ENCODE measurements around the gene ANAPC1.
"Not testable (repeated sequence)": the region's sequence is repeated elsewhere in the genome, so short reads cannot be mapped to it uniquely, and the experiment has no call there.

ANAPC1 gene

DNA sequence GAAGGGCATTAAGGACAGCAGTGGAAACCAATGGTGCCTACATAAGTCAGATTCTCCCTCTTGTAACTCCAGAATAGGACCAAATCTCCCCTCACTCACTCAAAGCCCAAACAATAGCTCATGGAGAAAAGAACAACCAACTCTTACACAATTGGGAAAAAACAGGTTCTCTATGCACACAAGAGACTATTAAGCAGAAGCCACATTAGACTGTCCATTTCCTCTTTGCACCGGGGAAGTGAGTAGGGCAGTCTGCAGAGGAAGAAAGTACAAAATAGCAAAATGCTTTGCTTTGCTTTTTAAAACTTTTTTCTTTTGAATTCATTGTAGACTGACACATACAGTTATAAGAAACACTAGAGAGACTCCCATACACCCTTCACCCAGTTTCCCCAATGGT is 133.4 kb downstream of the ANAPC1 start:
- H3K9me3 Mint-ChIP-seq, ATAC-seq: not testable (repeated sequence)

DNA sequence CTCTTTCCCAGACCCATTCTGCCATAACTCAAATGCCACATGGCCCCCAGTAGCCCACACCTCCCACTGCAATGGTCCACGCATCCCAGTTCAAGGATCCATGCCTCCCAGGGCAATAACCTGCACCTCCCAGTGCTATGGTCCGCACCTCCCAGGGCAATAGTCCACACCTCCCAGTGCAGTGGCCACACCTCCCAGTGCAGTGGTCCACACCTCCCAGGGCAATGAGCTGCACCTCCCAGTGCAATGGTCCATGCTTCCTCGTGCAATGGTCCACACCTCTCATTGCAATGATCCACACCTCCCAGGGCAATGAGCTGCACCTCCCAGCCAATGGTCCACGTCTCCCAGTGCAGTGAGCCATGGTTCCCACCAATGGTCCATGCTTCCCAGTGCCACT is 135.6 kb downstream of the ANAPC1 start:
- not testable (repeated sequence) for H3K9me3 Mint-ChIP-seq; DNase-seq; H3K27me3 Mint-ChIP-seq; H3K27ac Mint-ChIP-seq; H3K4me1 Mint-ChIP-seq; ATAC-seq; H3K4me3 Mint-ChIP-seq; H3K36me3 Mint-ChIP-seq (ENCODE audit: low read depth)

More for the DNA sequence above, 133.4 kb downstream of the ANAPC1 start:
- not testable (repeated sequence) for DNase-seq; H3K27me3 Mint-ChIP-seq; H3K27ac Mint-ChIP-seq; H3K4me3 Mint-ChIP-seq; H3K4me1 Mint-ChIP-seq; H3K36me3 Mint-ChIP-seq (ENCODE audit: low read depth)

DNA sequence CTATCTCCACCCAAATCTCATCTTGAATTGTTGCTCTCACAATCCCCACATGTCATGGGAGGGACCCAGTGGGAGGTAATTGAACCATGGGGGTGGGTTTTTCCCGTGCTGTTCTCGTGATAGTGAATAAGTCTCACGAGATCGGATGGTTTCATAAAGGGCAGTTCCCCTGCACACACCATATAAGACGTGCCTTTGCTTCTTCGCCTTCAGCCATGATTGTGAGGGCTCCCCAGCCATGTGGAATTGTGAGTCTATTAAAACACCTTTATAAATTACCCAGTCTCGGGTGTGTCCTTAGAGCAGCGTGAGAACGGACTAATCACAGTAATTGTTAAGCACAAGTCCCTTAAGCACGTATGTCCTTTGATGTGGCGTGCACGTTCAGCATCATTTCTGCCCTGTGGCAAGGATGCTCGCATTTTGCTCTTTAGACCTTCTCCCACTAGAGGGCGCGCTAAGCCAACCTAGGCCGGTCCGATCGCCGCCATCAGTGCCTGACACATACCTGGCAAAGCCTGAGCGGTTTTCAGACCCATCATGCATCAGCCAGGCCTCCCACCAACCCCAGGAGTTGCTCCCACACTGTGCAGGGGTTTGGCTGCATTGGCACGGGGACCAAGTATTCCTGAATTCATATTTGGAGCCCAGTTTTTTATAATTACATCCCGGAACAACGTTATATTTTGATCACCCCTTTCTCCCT is 136.4 kb downstream of the ANAPC1 start:
- not testable (repeated sequence) for H3K4me3 Mint-ChIP-seq; H3K27me3 Mint-ChIP-seq; H3K4me1 Mint-ChIP-seq; H3K9me3 Mint-ChIP-seq; H3K27ac Mint-ChIP-seq; H3K36me3 Mint-ChIP-seq (ENCODE audit: low read depth)
- ATAC-seq (peak; percentile 93), DNase-seq (peak; percentile 76)

DNA sequence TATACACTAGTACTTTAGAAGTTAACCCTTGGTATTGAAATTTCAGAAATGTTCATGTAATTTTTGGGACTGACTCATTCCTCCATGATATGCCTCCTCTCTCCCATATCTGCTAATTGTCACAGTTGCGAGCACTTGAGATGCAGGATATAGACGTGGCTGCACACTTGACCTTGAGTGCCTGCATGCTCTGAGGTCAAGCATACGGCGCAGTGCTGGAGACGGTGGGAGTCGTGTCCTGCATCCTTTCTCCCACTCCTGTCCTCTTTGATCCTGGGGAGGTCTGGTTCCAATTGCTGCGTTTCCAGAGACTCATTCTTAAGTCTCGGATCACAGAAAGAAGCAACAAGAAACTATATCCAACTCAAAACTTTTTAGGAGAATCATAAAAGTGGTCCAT is 139.2 kb downstream of the ANAPC1 start:
- H3K9me3 Mint-ChIP-seq; H3K36me3 Mint-ChIP-seq (ENCODE audit: low read depth); H3K27ac Mint-ChIP-seq; H3K4me3 Mint-ChIP-seq; H3K27me3 Mint-ChIP-seq; ATAC-seq; DNase-seq; H3K4me1 Mint-ChIP-seq: not testable (repeated sequence)

DNA sequence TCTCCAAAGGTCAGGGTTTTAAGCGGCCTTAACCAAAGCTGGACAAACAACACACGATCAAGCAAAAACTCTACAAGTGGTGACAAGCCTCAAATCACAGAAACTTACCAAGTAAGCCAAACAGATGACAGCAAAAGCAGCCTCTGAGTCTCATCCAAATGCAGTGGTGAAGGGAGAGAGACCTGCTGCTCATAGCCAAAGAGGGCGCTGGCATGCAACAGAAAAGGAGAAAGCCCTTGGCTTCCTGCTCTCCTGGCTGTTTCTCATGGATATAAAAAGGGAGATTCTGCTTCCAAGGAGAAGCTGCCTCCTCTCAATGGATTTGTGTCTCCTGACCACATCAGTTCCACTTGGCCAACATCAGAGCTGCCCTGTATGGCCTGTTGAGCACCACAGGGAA is 142.5 kb downstream of the ANAPC1 start:
- not testable (repeated sequence) for DNase-seq; H3K27me3 Mint-ChIP-seq; ATAC-seq; H3K9me3 Mint-ChIP-seq; H3K36me3 Mint-ChIP-seq (ENCODE audit: low read depth); H3K27ac Mint-ChIP-seq; H3K4me3 Mint-ChIP-seq; H3K4me1 Mint-ChIP-seq

DNA sequence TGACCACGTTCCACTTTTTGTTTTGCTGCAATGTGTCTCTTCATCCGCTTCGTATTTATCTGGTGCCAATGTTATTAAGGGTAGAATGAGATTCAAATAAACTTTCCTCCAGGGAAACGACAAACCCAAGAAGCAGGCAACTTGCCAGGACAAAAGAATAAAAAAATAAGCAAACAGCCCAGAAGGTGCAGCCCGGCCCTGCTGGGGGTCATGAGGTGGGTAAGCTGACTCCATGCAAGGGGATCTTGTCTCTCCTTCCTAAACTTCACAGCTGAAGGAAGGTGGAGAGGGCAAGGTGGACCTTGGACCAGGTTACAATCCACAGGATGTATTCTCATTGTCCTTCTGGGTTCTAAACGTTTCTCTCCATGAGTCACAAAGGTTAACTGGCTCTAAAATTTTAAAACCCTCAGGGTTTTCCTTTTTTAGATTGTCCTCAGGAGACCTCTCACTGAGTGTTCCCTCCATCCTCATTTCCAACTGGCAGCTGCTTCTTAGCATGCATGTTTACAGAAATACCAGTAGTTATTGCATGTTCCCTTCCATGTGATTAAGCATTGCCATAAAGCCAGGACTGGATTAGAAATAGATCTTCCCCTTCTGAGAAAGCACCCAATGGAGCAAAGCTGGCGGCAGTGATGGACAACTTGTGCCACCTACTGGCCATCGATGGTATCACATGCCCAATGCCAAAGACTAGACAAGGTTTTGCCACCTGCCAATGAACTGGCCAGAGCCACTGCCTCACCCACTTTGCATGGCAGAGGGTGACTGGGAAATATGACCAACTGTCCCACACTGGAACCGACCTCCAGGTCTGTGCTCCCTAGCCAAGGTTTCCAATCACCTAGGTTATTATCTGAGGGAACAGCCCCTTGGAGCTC is 147.9 kb downstream of the ANAPC1 start:
- H3K36me3 Mint-ChIP-seq (ENCODE audit: low read depth); H3K4me3 Mint-ChIP-seq; H3K27ac Mint-ChIP-seq; DNase-seq; H3K9me3 Mint-ChIP-seq; H3K4me1 Mint-ChIP-seq; H3K27me3 Mint-ChIP-seq: not testable (repeated sequence)
- ATAC-seq, result peak; percentile 75

DNA sequence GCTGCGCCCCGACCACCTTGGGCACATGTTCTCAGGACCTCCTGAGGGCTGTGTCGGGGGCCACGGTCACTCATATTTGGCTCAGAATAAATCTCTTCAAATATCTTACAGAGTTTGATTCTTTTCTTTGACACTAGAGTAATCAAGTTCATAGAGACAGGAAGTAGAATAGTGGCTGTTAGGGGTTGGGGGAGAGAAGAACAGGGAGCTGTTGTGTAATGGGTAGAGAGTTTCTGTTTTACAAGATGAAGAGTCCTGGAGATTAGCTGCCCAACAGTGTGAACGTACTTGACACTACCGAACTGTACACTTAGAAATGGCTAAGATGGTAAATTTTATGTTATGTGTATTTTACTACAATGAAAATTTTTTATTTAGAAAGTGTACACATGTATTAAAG is 148.6 kb downstream of the ANAPC1 start:
- H3K9me3 Mint-ChIP-seq; H3K36me3 Mint-ChIP-seq (ENCODE audit: low read depth); H3K27me3 Mint-ChIP-seq; H3K4me3 Mint-ChIP-seq; DNase-seq; H3K4me1 Mint-ChIP-seq; ATAC-seq; H3K27ac Mint-ChIP-seq: not testable (repeated sequence)

DNA sequence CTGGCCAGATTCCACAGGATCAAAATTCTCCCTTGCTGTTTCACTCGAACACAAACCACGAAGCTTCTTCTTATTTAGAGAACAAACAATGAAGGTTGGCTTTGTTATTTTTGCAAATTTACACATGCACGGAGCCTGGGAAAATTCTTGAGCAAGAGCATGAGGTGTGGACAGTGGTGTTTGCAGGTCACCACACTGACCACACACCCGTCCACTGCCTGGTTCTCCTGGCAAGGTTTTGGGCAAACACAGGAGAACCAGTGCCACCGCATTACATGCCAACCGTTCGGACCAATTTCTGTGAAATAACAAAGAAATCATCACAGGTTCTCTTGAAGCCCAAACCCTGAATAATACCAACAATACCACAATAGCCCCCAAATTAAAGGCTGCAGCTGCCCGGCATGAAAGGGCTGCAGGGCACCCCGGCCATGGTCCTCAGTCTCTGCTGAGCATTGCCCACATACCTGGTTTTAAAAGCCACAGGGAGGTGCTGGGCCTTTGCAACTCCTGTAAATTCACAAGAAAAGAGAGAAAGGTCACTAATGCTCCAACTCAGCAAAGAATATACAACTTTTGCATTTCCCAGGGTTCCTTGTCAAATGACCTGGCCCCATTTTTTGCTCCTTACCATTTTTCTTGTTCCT is 154.1 kb downstream of the ANAPC1 start:
- H3K4me3 Mint-ChIP-seq; ATAC-seq; H3K27ac Mint-ChIP-seq; H3K36me3 Mint-ChIP-seq (ENCODE audit: low read depth); H3K27me3 Mint-ChIP-seq; H3K4me1 Mint-ChIP-seq; H3K9me3 Mint-ChIP-seq; DNase-seq: not testable (repeated sequence)

DNA sequence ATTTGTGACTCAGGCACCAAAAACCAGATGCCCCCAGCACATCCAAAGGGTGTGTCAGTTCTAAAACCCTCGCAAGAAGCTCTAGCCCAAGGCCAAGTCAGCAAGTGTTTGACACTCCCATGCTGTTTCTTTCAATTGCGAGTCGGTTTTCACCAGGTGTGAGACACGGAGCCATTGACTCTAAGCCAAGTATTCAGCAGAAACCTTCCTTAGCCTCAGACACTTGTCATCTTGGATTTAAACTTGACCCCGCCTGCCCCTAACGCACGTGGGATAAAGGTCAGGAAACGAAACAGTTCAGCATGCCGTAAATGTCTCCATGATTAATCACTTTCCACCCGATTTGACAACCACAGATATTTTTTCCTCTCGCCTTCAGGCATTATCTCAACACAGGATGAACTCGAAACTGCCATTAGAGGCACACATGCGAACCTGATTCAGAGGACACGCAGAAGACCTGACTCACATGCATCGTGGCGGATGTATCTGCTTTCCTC is 156.3 kb downstream of the ANAPC1 start:
- ATAC-seq, result peak; percentile 87

DNA sequence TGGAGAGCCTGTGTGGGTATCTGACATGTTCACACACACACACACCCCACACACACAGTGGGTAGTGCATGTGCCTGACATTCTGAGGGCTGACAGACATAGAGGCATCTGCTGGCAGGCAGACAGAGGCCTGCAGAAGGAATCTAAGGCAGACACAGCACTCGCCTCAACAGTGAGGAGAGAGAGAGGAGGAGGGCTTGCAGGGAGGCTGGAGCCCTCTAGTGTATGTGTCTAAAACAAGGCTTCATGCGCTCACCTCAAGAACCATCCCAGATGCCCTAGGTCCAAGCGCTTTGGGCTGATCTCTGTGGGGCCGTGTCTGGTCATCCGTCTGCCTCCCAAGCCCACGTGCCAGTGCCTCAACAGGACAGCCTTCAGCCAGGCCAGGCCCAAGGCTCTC is 158.3 kb downstream of the ANAPC1 start:
- H3K9me3 Mint-ChIP-seq; H3K4me1 Mint-ChIP-seq; H3K4me3 Mint-ChIP-seq; H3K27me3 Mint-ChIP-seq; H3K36me3 Mint-ChIP-seq (ENCODE audit: low read depth); H3K27ac Mint-ChIP-seq: not testable (repeated sequence)
- peak; percentile 21 for DNase-seq
- peak; percentile 65 for ATAC-seq

More for the DNA sequence above, 156.3 kb downstream of the ANAPC1 start:
- H3K4me3 Mint-ChIP-seq; H3K4me1 Mint-ChIP-seq; H3K27ac Mint-ChIP-seq; H3K36me3 Mint-ChIP-seq (ENCODE audit: low read depth); H3K9me3 Mint-ChIP-seq; H3K27me3 Mint-ChIP-seq: not testable (repeated sequence)
- peak; percentile 49 for DNase-seq

DNA sequence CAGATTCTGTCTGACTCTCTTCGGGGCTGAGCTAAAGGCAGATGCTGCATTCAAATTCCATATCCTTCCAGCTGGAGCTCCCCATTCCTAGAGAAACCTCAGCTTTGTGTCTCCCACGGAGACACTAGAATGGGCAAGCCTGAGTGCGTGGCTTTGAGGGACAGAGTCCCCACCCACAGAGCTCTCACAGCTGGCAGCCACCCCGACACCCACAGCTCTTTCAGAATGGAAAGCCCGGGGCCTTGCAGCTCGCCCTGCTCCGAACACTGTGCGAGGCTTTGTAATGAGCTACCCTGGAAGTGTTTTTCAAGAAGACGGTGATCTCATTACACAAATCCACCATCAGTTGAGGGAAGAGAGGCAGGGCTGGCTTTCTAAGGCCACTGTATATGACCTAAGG is 164.4 kb downstream of the ANAPC1 start:
- H3K4me1 Mint-ChIP-seq; DNase-seq; H3K9me3 Mint-ChIP-seq; H3K27ac Mint-ChIP-seq; H3K4me3 Mint-ChIP-seq; H3K36me3 Mint-ChIP-seq (ENCODE audit: low read depth); H3K27me3 Mint-ChIP-seq: not testable (repeated sequence)
- peak; percentile 64 for ATAC-seq
